Spleen (tissue), 13 donors: ENCODE measurements around the gene SYNDIG1L. TPM values are rescaled to one million over a fixed set of nuclear protein-coding genes. Genes with fewer than 3 reads are reported as not detected.

Experiments
- DNase-seq: peaks from one replicate; pipeline ENCODE4 v3.0.0-alpha.2; 2020
- H3K27ac ChIP-seq, 8 donors: fragments of 200-600 bp; sonication (generic) in 7 of 8; 1 replicate in 4 of 8; 2 replicates in 4 of 8; pipeline versions ENCODE4 v1.5.0 to v1.8.0; 2016 to 2021; ENCODE audit warnings: inconsistent platforms in 4 of 8, mild to moderate bottlenecking in 4 of 8, moderate library complexity in 1 of 8
- H3K27me3 ChIP-seq, 7 donors: fragments of 200-600 bp; sonication (generic) in 6 of 7; replicated peaks in 1 of 7; 1 replicate in 4 of 7; 2 replicates in 3 of 7; pipeline versions ENCODE4 v1.5.0 to v1.8.0; 2016 to 2021; ENCODE audit warnings: inconsistent platforms in 3 of 7, mild to moderate bottlenecking in 1 of 7
- H3K36me3 ChIP-seq, 6 donors: fragments of 200-600 bp; sonication (generic) in 5 of 6; 1 replicate in 4 of 6; 2 replicates in 2 of 6; pipeline versions ENCODE4 v1.5.0 to v1.8.0; 2016 to 2021; ENCODE audit warnings: inconsistent platforms in 2 of 6
- H3K4me1 ChIP-seq, 6 donors: fragments of 200-600 bp; sonication (generic) in 5 of 6; 1 replicate in 3 of 6; 2 replicates in 3 of 6; pipeline versions ENCODE4 v1.5.0 to v1.8.0; 2016 to 2021; ENCODE audit warnings: inconsistent platforms in 3 of 6
- H3K4me3 ChIP-seq, 8 donors: fragments of 200-600 bp; sonication (generic) in 7 of 8; 1 replicate in 4 of 8; 2 replicates in 4 of 8; pipeline versions ENCODE4 v1.5.0 to v1.8.0; 2016 to 2021; ENCODE audit warnings: inconsistent platforms in 4 of 8, mild to moderate bottlenecking in 4 of 8, moderate library complexity in 2 of 8
- H3K9me3 ChIP-seq, 8 donors: fragments of 200-600 bp; sonication (generic) in 7 of 8; 1 replicate in 4 of 8; 2 replicates in 4 of 8; pipeline versions ENCODE4 v1.5.0 to v1.8.0; 2016 to 2021; ENCODE audit warnings: inconsistent platforms in 4 of 8
- CTCF ChIP-seq, 11 experiments: fragments of 200-600 bp in 7 of 11; fragments of 450-650 bp in 4 of 11; sonication (generic) in 4 of 11; IDR thresholded peaks in 8 of 11; conservative IDR thresholded peaks in 3 of 11; 1 replicate in 7 of 11; 2 replicates in 4 of 11; pipeline versions ENCODE4 v1.4.0 to v1.8.0; 2016 to 2021; ENCODE audit warnings: antibody characterized with exemption in 11 of 11, inconsistent platforms in 4 of 11, mild to moderate bottlenecking in 1 of 11
- POLR2A ChIP-seq, 3 donors: fragments of 450-650 bp; IDR thresholded peaks; one replicate each; pipeline ENCODE4 v1.5.1; 2017; ENCODE audit warnings: antibody characterized with exemption in 3 of 3, mild to moderate bottlenecking in 1 of 3
- POLR2AphosphoS5 ChIP-seq, 3 donors: sonication (generic); formaldehyde crosslinking; IDR thresholded peaks; one replicate each; pipeline ENCODE4 v1.5.1; 2017; ENCODE audit warnings: antibody characterized with exemption in 3 of 3
- WGBS, 5 donors: extraction: QIAGEN DNeasy Blood & Tissue Kit in 3 of 5; methylation state at CpG; one replicate each; pipeline versions ENCODE4 v1.1.5 to v1.1.7; 2013 to 2018; 5-methylcytosine and 5-hydroxymethylcytosine counted together
- intact Hi-C: fragments of 100-400 bp; cut with DNase I; formaldehyde crosslinking; loops from one replicate; pipeline ENCODE4 v1.15.0; 2023; ENCODE audit warnings: low total_unique reads
- long read RNA-seq, 2 donors: transcript quantifications; one replicate each; lab custom pipeline, GENCODE V29; 2026
- polyA plus RNA-seq, 3 donors: library from polyadenylated mRNA; stranded (reverse); fragments of 200-250 nt; gene quantifications; one replicate each; pipeline ENCODE4 v1.2.1, GENCODE V29; 2013
- total RNA-seq, 7 donors: library from RNA; depleted of rRNA in 3 of 7; stranded (reverse); fragments of >200 nt in 3 of 7; fragmentation: NEBNext Ultra II Directional in 4 of 7; extraction: Animal tissue kit (Norgen Biotek cat#: 25700) in 4 of 7; gene quantifications; one replicate each; pipeline versions ENCODE4 v1.1.0 to v1.2.1, GENCODE V29; 2016 to 2021
- donor health status: healthy with polysubstance abuse.
- donor health status: DM: no; HTN: no; CAD: no; lungs with moderate emphysema.
- donor health status: DM: no; HTN: no; CAD: no.
- donor health status: Bipolar disorder and iron deficiency.
- donor health status: healthy.
- donor health status: DM: no; HTN: no; CAD: no.
- donor health status: DM: yes; HTN: yes; CAD: no.

Gene SYNDIG1L
- under 1 TPM in 6 of 7 donors, not detected in 1; 0.18 to 0.52 (median 0.25) TPM for total RNA-seq
- polyA plus RNA-seq: under 1 TPM; 0.03 to 0.14 (median 0.13) TPM
- long read RNA-seq, donor 1: 0 reads
- long read RNA-seq, donor 2: 0 reads

GRCh38 chr14:74426202-74426582 lies at the start of gene SYNDIG1L:
Gene SYNDIG1L, minus strand, starts transcription at chr14:74426210. Its CDS starts 16,466 bp downstream, at chr14:74409744.
- Histone ChIP-seq H3K36me3 (no peaks in the 10 kb centered on the region), H3K4me1 (peaks cover 0 to 11% (median 7%) of the 10 kb centered on the region in 6 donors), H3K9me3 (no peaks in the 10 kb centered on the region), H3K4me3 (peak within 1 kb of the TSS in 3 of 8 donors; percentile 9 to 54 (median 17)), H3K27me3 (peaks cover 0 to 64% (median 24%) of the 10 kb centered on the region in 7 donors), H3K27ac (no peak within 1 kb of the TSS)
- TF ChIP-seq POLR2AphosphoS5 (IDR thresholded peaks at IDR 0.05): no peak
- no peak for TF ChIP-seq CTCF (IDR thresholded peaks at IDR 0.05 in 8 of 11, conservative IDR thresholded peaks at IDR 0.05 in 3 of 11)
- TF ChIP-seq POLR2A (IDR thresholded peaks at IDR 0.05): no peak
- DNase-seq: no peak
- 5 to 23% (median 10%) methylated on average over 5 to 33 of the region's 33 CpGs for WGBS, 5 donors
- intact Hi-C loops: no loop called here

- 56 to 73% (median 66%) methylated on average over 3 of the region's 3 CpGs for WGBS, 5 donors
- no peaks in the 10 kb centered on the region for H3K9me3 ChIP-seq
- no peak overlapping the region for H3K27ac ChIP-seq
- no peak for DNase-seq
- H3K4me1 ChIP-seq: peaks cover 0 to under 1% (median under 1%) of the 10 kb centered on the region in 6 donors
- intact Hi-C loops: loop anchor here (5.0 kb wide), 1 partner anchor 113 kb away; no protein-coding TSS in a partner anchor
- no peak overlapping the region for H3K4me3 ChIP-seq
- no peaks in the 10 kb centered on the region for H3K27me3 ChIP-seq
- H3K36me3 ChIP-seq: peaks cover 0 to 99% (median 47%) of the 10 kb centered on the region in 6 donors
- no peak for TF ChIP-seq CTCF (IDR thresholded peaks at IDR 0.05 in 8 of 11, conservative IDR thresholded peaks at IDR 0.05 in 3 of 11)
- TF ChIP-seq POLR2AphosphoS5 (IDR thresholded peaks at IDR 0.05): no peak
- TF ChIP-seq POLR2A (IDR thresholded peaks at IDR 0.05): no peak
Measured at GRCh38 chr14:74475678-74476077, 49.7 kb upstream of the SYNDIG1L start.

- Histone ChIP-seq H3K9me3 (no peaks in the 10 kb centered on the region), H3K36me3 (peaks cover 0 to 92% (median 34%) of the 10 kb centered on the region in 6 donors), H3K4me3 (no peak overlapping the region), H3K27me3 (no peaks in the 10 kb centered on the region), H3K4me1 (peaks cover 0 to 14% (median 5%) of the 10 kb centered on the region in 6 donors), H3K27ac (no peak overlapping the region)
- 65 to 92% (median 84%) methylated on average over 2 of the region's 2 CpGs for WGBS, 5 donors
- no peak for DNase-seq
- TF ChIP-seq CTCF (IDR thresholded peaks at IDR 0.05 in 8 of 11, conservative IDR thresholded peaks at IDR 0.05 in 3 of 11) (no peak), POLR2AphosphoS5 (IDR thresholded peaks at IDR 0.05) (no peak), POLR2A (IDR thresholded peaks at IDR 0.05) (no peak)
- intact Hi-C loops: no loop called here
Measured at GRCh38 chr14:74474376-74474775, 48.4 kb upstream of the SYNDIG1L start.

GRCh38 chr14:74472601-74473000 lies 46.6 kb upstream of the SYNDIG1L start:
- no peak overlapping the region for H3K4me3 ChIP-seq
- peaks cover 0 to 79% (median 28%) of the 10 kb centered on the region in 6 donors for H3K36me3 ChIP-seq
- no peak overlapping the region for H3K27ac ChIP-seq
- no peaks in the 10 kb centered on the region for H3K9me3 ChIP-seq
- 81 to 95% (median 88%) methylated on average over 2 of the region's 2 CpGs for WGBS, 5 donors
- TF ChIP-seq POLR2AphosphoS5 (IDR thresholded peaks at IDR 0.05) (no peak), POLR2A (IDR thresholded peaks at IDR 0.05) (no peak), CTCF (IDR thresholded peaks at IDR 0.05 in 8 of 11, conservative IDR thresholded peaks at IDR 0.05 in 3 of 11) (no peak)
- DNase-seq: no peak
- no peaks in the 10 kb centered on the region for H3K27me3 ChIP-seq
- peaks cover 0 to 14% (median 5%) of the 10 kb centered on the region in 6 donors for H3K4me1 ChIP-seq
- intact Hi-C loops: no loop called here
